ENCODE measurements around the gene INTS12. TPM values are rescaled to one million over a fixed set of nuclear protein-coding genes. Genes with fewer than 3 reads are reported as not detected.
A peak's percentile ranks its signal among the peaks of the same experiment; 100 is the strongest.

The INTS12 gene
- total and polyA plus RNA-seq, 12 donors = 4.3 to 30.8 (median 16.5) TPM

- Histone ChIP-seq H3K4me1 (replicated peaks in 1 of 2) (no peaks in the 10 kb centered on the region), H3K27me3 (no peaks in the 10 kb centered on the region), H3K36me3 (replicated peaks in 1 of 2) (no peaks in the 10 kb centered on the region), H3K9me3 (replicated peaks in 1 of 3) (no peaks in the 10 kb centered on the region), H3K4me3 (no peak overlapping the region), H3K27ac (no peak overlapping the region)
- intact Hi-C loops (cut with DNase I) = no loop called here
- 80 to 85% (median 82%) methylated on average over 1 of the region's 1 CpG for WGBS, 4 donors
- DNase-seq = no peak
- TF ChIP-seq CTCF (IDR thresholded peaks at IDR 0.05) (no peak), POLR2A (IDR thresholded peaks at IDR 0.05) (no peak)
Measured at GRCh38 chr4:105674011-105674410, 34.5 kb downstream of the INTS12 start.

- no peak overlapping the region for H3K27ac ChIP-seq
- no peaks in the 10 kb centered on the region for H3K4me1 ChIP-seq (replicated peaks in 1 of 2)
- intact Hi-C loops (cut with DNase I) = no loop called here
- TF ChIP-seq POLR2A (IDR thresholded peaks at IDR 0.05) (no peak), CTCF (IDR thresholded peaks at IDR 0.05) (no peak)
- no peak overlapping the region for H3K4me3 ChIP-seq
- no peak for DNase-seq
- H3K36me3 ChIP-seq (replicated peaks in 1 of 2) = no peaks in the 10 kb centered on the region
- H3K9me3 ChIP-seq (replicated peaks in 1 of 3) = no peaks in the 10 kb centered on the region
- H3K27me3 ChIP-seq = no peaks in the 10 kb centered on the region
- 69 to 91% (median 79%) methylated on average over 2 of the region's 2 CpGs for WGBS, 4 donors
Measured at GRCh38 chr4:105671301-105671700, 37.2 kb downstream of the INTS12 start.

- intact Hi-C loops (cut with DNase I) = no loop called here
Measured at GRCh38 chr4:105670684-105671083, 37.8 kb downstream of the INTS12 start.

GRCh38 chr4:105666693-105667092, 41.8 kb downstream of the INTS12 start:
- intact Hi-C loops (cut with DNase I) = no loop called here
- Histone ChIP-seq H3K27me3 (no peaks in the 10 kb centered on the region), H3K4me3 (no peak overlapping the region), H3K4me1 (replicated peaks in 1 of 2) (no peaks in the 10 kb centered on the region), H3K36me3 (replicated peaks in 1 of 2) (no peaks in the 10 kb centered on the region), H3K27ac (no peak overlapping the region), H3K9me3 (replicated peaks in 1 of 3) (no peaks in the 10 kb centered on the region)
- no peak for DNase-seq
- TF ChIP-seq CTCF (IDR thresholded peaks at IDR 0.05) (peak in 4 of 6 experiments; percentile 19 to 37 (median 32)), POLR2A (IDR thresholded peaks at IDR 0.05) (no peak)
- WGBS, 4 donors = 48 to 52% (median 51%) methylated on average over 5 of the region's 5 CpGs

More at GRCh38 chr4:105670684-105671083, 37.8 kb downstream of the INTS12 start:
- Histone ChIP-seq H3K27ac (no peak overlapping the region), H3K4me3 (no peak overlapping the region), H3K27me3 (no peaks in the 10 kb centered on the region), H3K9me3 (replicated peaks in 1 of 3) (no peaks in the 10 kb centered on the region), H3K4me1 (replicated peaks in 1 of 2) (no peaks in the 10 kb centered on the region), H3K36me3 (replicated peaks in 1 of 2) (no peaks in the 10 kb centered on the region)
- no peak for TF ChIP-seq POLR2A (IDR thresholded peaks at IDR 0.05)
- no peak for TF ChIP-seq CTCF (IDR thresholded peaks at IDR 0.05)
- no peak for DNase-seq

Data from adrenal gland (tissue), 12 donors.